ENCODE results near the gene SLC2A6. TPM values are rescaled to one million over a fixed set of nuclear protein-coding genes. Genes with fewer than 3 reads are reported as not detected.

Gene SLC2A6
- total RNA-seq, 1 donor from 2014 or later, result 10.5 TPM

- Histone ChIP-seq H3K9me3 (no peaks in the 10 kb centered on the region), H3K27me3 (ENCODE audit: low read depth) (peaks cover 8% of the 10 kb centered on the region), H3K27ac (no peak overlapping the region), H3K4me1 (peaks cover 5% of the 10 kb centered on the region), H3K4me3 (no peak overlapping the region), H3K36me3 (no peaks in the 10 kb centered on the region)
- TF ChIP-seq CTCF (IDR thresholded peaks at IDR 0.05), result no peak
- intact Hi-C loops (cut with DNase I), result no loop called here
- DNase-seq (no peak), ATAC-seq (no peak)
Observed at GRCh38 chr9:133517711-133518110, 38.8 kb upstream of the SLC2A6 start.

GRCh38 chr9:133516961-133517350, 38.1 kb upstream of the SLC2A6 start:
- no peaks in the 10 kb centered on the region for H3K36me3 ChIP-seq
- H3K9me3 ChIP-seq, result no peaks in the 10 kb centered on the region
- no peak overlapping the region for H3K27ac ChIP-seq
- peaks cover 5% of the 10 kb centered on the region for H3K4me1 ChIP-seq
- DNase-seq (no peak), ATAC-seq (no peak)
- no peak overlapping the region for H3K4me3 ChIP-seq
- intact Hi-C loops (cut with DNase I), result no loop called here
- no peak for TF ChIP-seq CTCF (IDR thresholded peaks at IDR 0.05)
- H3K27me3 ChIP-seq (ENCODE audit: low read depth), result peaks cover 8% of the 10 kb centered on the region

- H3K4me1 ChIP-seq, result peaks cover 5% of the 10 kb centered on the region
Observed at GRCh38 chr9:133516256-133516960, 37.5 kb upstream of the SLC2A6 start.

GRCh38 chr9:133515615-133516255, 36.8 kb upstream of the SLC2A6 start:
- no peak for TF ChIP-seq CTCF (IDR thresholded peaks at IDR 0.05)
- H3K36me3 ChIP-seq, result no peaks in the 10 kb centered on the region
- H3K27me3 ChIP-seq (ENCODE audit: low read depth), result peaks cover 8% of the 10 kb centered on the region
- no peak overlapping the region for H3K27ac ChIP-seq
- no peak overlapping the region for H3K4me3 ChIP-seq
- peaks cover 5% of the 10 kb centered on the region for H3K4me1 ChIP-seq
- intact Hi-C loops (cut with DNase I), result no loop called here
- DNase-seq, result no peak
- ATAC-seq, result no peak
- H3K9me3 ChIP-seq, result no peaks in the 10 kb centered on the region

More at GRCh38 chr9:133516256-133516960, 37.5 kb upstream of the SLC2A6 start:
- TF ChIP-seq CTCF (IDR thresholded peaks at IDR 0.05), result no peak
- Histone ChIP-seq H3K27me3 (ENCODE audit: low read depth) (peaks cover 8% of the 10 kb centered on the region), H3K36me3 (no peaks in the 10 kb centered on the region), H3K27ac (no peak overlapping the region), H3K4me3 (no peak overlapping the region), H3K9me3 (no peaks in the 10 kb centered on the region)
- no peak for ATAC-seq
- DNase-seq, result no peak
- intact Hi-C loops (cut with DNase I), result no loop called here

- TF ChIP-seq CTCF (IDR thresholded peaks at IDR 0.05), result no peak
- peaks cover 5% of the 10 kb centered on the region for H3K4me1 ChIP-seq
- no peak overlapping the region for H3K4me3 ChIP-seq
- no peak for ATAC-seq
- peaks cover 8% of the 10 kb centered on the region for H3K27me3 ChIP-seq (ENCODE audit: low read depth)
- no peaks in the 10 kb centered on the region for H3K36me3 ChIP-seq
- no peak for DNase-seq
- H3K27ac ChIP-seq, result no peak overlapping the region
- H3K9me3 ChIP-seq, result no peaks in the 10 kb centered on the region
- intact Hi-C loops (cut with DNase I), result no loop called here
Observed at GRCh38 chr9:133515240-133515610, 36.3 kb upstream of the SLC2A6 start.
